Measurements from ENCODE around the gene RECQL. TPM values are rescaled to one million over a fixed set of nuclear protein-coding genes. Genes with fewer than 3 reads are reported as not detected.

RECQL gene
- total and polyA plus RNA-seq, 2 of the 4 experiments (the other 2 are of a cell fraction), result 29.4 to 67.0 TPM

- H3K9me3 ChIP-seq (ENCODE audit: control insufficient read depth, insufficient read depth, low read length), result no peaks in the 10 kb centered on the region
- dilution Hi-C loops (cut with HindIII; ENCODE audit: low sequenced_read_pairs, unreplicated experiment) (no loop called here), in situ Hi-C loops (cut with MboI; ENCODE audit: low sequenced_read_pairs) (no loop called here), intact Hi-C loops (cut with micrococcal nuclease) (no loop called here)
- no peak overlapping the region for H2AFZ ChIP-seq (replicated peaks; ENCODE audit: low read length, poor library complexity)
- no peak overlapping the region for H3K4me2 ChIP-seq (ENCODE audit: low read depth, low read length)
- H3K9ac ChIP-seq (ENCODE audit: low read depth, low read length), result no peak overlapping the region
- H3K27ac ChIP-seq (ENCODE audit: insufficient read depth, low read length), result no peak overlapping the region
- no peak overlapping the region for H3K23ac ChIP-seq (ENCODE audit: low read depth, low read length)
- H3K36me3 ChIP-seq (ENCODE audit: control insufficient read depth, insufficient read depth, low read length), result peaks cover 13% of the 10 kb centered on the region
- no peak overlapping the region for H2BK15ac ChIP-seq (ENCODE audit: low read depth, low read length)
- no peaks in the 10 kb centered on the region for H3K27me3 ChIP-seq (ENCODE audit: control insufficient read depth, insufficient read depth, low read length)
- no peak overlapping the region for H3K56ac ChIP-seq (ENCODE audit: extremely low read depth, insufficient read depth, low read length)
- no peak for TF ChIP-seq ELK1 (IDR thresholded peaks at IDR 0.05; ENCODE audit: borderline replicate concordance, low read depth, low read length)
- no peak for TF ChIP-seq SMC3 (IDR thresholded peaks at IDR 0.05; ENCODE audit: low read depth, low read length)
- TF ChIP-seq USF2 (IDR thresholded peaks at IDR 0.05; ENCODE audit: low read depth, low read length), result no peak
- no peak for TF ChIP-seq CHD1 (IDR thresholded peaks at IDR 0.05; ENCODE audit: low read depth, low read length)
- TF ChIP-seq MXI1 (IDR thresholded peaks at IDR 0.05; ENCODE audit: borderline replicate concordance, low read depth, low read length), result no peak
- TF ChIP-seq MAFK (IDR thresholded peaks at IDR 0.05; ENCODE audit: low read depth, low read length), result no peak
- TF ChIP-seq RCOR1 (IDR thresholded peaks at IDR 0.05; ENCODE audit: insufficient replicate concordance, low read length), result no peak
- TF ChIP-seq FOS (IDR thresholded peaks at IDR 0.05; ENCODE audit: low read depth, low read length), result no peak
- no peak for TF ChIP-seq MAZ (IDR thresholded peaks at IDR 0.05; ENCODE audit: borderline replicate concordance, low read depth, low read length)
- no peak for TF ChIP-seq CEBPB (IDR thresholded peaks at IDR 0.05; ENCODE audit: low read depth, low read length)
- no peak for TF ChIP-seq RAD21 (IDR thresholded peaks at IDR 0.05; ENCODE audit: low read length)
- no peak for TF ChIP-seq RFX5 (IDR thresholded peaks at IDR 0.05; ENCODE audit: low read depth, low read length)
- no peak for TF ChIP-seq BHLHE40 (IDR thresholded peaks at IDR 0.05; ENCODE audit: low read depth, low read length)
- TF ChIP-seq POLR2A (IDR thresholded peaks at IDR 0.05; ENCODE audit: low read depth, low read length), result no peak
- TF ChIP-seq, protein P1, sequence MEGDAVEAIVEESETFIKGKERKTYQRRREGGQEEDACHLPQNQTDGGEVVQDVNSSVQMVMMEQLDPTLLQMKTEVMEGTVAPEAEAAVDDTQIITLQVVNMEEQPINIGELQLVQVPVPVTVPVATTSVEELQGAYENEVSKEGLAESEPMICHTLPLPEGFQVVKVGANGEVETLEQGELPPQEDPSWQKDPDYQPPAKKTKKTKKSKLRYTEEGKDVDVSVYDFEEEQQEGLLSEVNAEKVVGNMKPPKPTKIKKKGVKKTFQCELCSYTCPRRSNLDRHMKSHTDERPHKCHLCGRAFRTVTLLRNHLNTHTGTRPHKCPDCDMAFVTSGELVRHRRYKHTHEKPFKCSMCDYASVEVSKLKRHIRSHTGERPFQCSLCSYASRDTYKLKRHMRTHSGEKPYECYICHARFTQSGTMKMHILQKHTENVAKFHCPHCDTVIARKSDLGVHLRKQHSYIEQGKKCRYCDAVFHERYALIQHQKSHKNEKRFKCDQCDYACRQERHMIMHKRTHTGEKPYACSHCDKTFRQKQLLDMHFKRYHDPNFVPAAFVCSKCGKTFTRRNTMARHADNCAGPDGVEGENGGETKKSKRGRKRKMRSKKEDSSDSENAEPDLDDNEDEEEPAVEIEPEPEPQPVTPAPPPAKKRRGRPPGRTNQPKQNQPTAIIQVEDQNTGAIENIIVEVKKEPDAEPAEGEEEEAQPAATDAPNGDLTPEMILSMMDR (conservative IDR thresholded peaks at IDR 0.05; ENCODE audit: low read depth, low read length), result no peak
- no peak overlapping the region for H4K5ac ChIP-seq (ENCODE audit: low read depth, low read length)
- H3K79me1 ChIP-seq (ENCODE audit: low read depth in 1 of 2, low read length in 2 of 2), result no peaks in the 10 kb centered on the region
- DNase-seq (no peak), ATAC-seq (ENCODE audit: low read depth) (no peak)
- H2BK20ac ChIP-seq (ENCODE audit: low read depth, low read length), result no peak overlapping the region
- no peak overlapping the region for H2BK5ac ChIP-seq (ENCODE audit: low read depth, low read length, poor library complexity, severe bottlenecking)
- no peak overlapping the region for H3K4ac ChIP-seq (ENCODE audit: low read depth, low read length)
- WGBS, 2 experiments (ENCODE audit: extremely low coverage in 2 of 2, insufficient read length in 1 of 2), result no CpG with 5 or more reads among the region's 2 CpGs
- no peak overlapping the region for H3K14ac ChIP-seq (replicated peaks; ENCODE audit: low read depth, low read length)
- CTCF ChIA-PET, result no interaction called here
- no peak overlapping the region for H2BK120ac ChIP-seq (ENCODE audit: low read depth, low read length)
- no peaks in the 10 kb centered on the region for H4K20me1 ChIP-seq (ENCODE audit: insufficient read depth, low read length)
- POLR2A ChIA-PET (ENCODE audit: unreplicated experiment), result no interaction called here
- no peaks in the 10 kb centered on the region for H3K9me1 ChIP-seq (ENCODE audit: insufficient read depth, low read length)
- no peaks in the 10 kb centered on the region for H3K4me1 ChIP-seq (ENCODE audit: control insufficient read depth, insufficient read depth, low read length)
- BruUV-seq (replicated peaks), result no TSS peak
- H2AK5ac ChIP-seq (ENCODE audit: low read depth, low read length), result no peak overlapping the region
- H2AK9ac ChIP-seq (replicated peaks; ENCODE audit: low read depth, low read length, poor library complexity), result no peak overlapping the region
- H4K8ac ChIP-seq (ENCODE audit: low read depth in 2 of 2, low read length in 2 of 2), result no peak overlapping the region
- no peak overlapping the region for H3K18ac ChIP-seq (ENCODE audit: low read depth, low read length)
- no peak overlapping the region for H3K4me3 ChIP-seq (ENCODE audit: insufficient read depth, low read depth, low read length)
- no peak overlapping the region for H4K91ac ChIP-seq (ENCODE audit: insufficient read depth, low read depth, low read length)
These were observed 30.1 kb downstream of the RECQL start for GRCh38 chr12:21471294-21471693.
